IMR-90 (cell line): Measurements from ENCODE around the gene TMA16. TPM values are rescaled to one million over a fixed set of nuclear protein-coding genes. Genes with fewer than 3 reads are reported as not detected.

Experiments
- ATAC-seq: fragments of 200-7000 bp; cut with Tn5 transposase; 2 replicates; pipeline ENCODE4 v1.9.1; 2020; ENCODE audit warnings: low read depth, mild to moderate bottlenecking, moderate library complexity
- BruUV-seq: library from RNA; stranded (reverse); fragments of 400-500 nt; replicated peaks from 2 replicates; lab custom pipeline; 2021; lab: Mats Ljungman, UMichigan
- CTCF ChIA-PET: fragments of 300-600 bp; formaldehyde crosslinking; extraction: SDS; loops from one replicate; lab custom pipeline; 2021; ENCODE audit warnings: antibody characterized with exemption; lab: Yijun Ruan, JAX
- POLR2A ChIA-PET: fragments of 300-600 bp; sonication (Branson Sonifier 250); formaldehyde crosslinking; loops from one replicate; lab custom pipeline; 2022; ENCODE audit warnings: antibody characterized with exemption; ENCODE audit not compliant: unreplicated experiment; lab: Charles Lee
- DNase-seq: peaks from one replicate; pipeline ENCODE4 v3.0.0; 2013
- H2AFZ ChIP-seq: replicated peaks from 2 replicates; pipeline ENCODE3; 2013; ENCODE audit warnings: low read length, mild to moderate bottlenecking; ENCODE audit not compliant: poor library complexity
- H2AK5ac ChIP-seq: 2 replicates; pipeline ENCODE4 v1.6.1; 2013; ENCODE audit warnings: low read depth, low read length, inconsistent platforms
- H2AK9ac ChIP-seq: replicated peaks from 2 replicates; pipeline ENCODE3; 2013; ENCODE audit warnings: mild to moderate bottlenecking, low read depth, low read length, moderate library complexity; ENCODE audit not compliant: poor library complexity
- H2BK120ac ChIP-seq: 2 replicates; pipeline ENCODE4 v1.6.1; 2013; ENCODE audit warnings: low read depth, low read length, inconsistent platforms
- H2BK15ac ChIP-seq: 3 replicates; pipeline ENCODE4 v1.6.1; 2013; ENCODE audit warnings: low read depth, low read length, inconsistent platforms
- H2BK20ac ChIP-seq: 2 replicates; pipeline ENCODE4 v1.6.1; 2013; ENCODE audit warnings: low read depth, mild to moderate bottlenecking, inconsistent platforms, low read length, moderate library complexity
- H2BK5ac ChIP-seq: 2 replicates; pipeline ENCODE4 v1.6.1; 2013; ENCODE audit warnings: mild to moderate bottlenecking, low read depth, low read length, inconsistent platforms; ENCODE audit not compliant: poor library complexity, severe bottlenecking
- H3K14ac ChIP-seq: replicated peaks from 2 replicates; pipeline ENCODE4 v1.6.1; 2013; ENCODE audit warnings: low read depth, low read length, inconsistent platforms
- H3K18ac ChIP-seq: 2 replicates; pipeline ENCODE4 v1.6.1; 2013; ENCODE audit warnings: low read depth, low read length, control low read depth
- H3K23ac ChIP-seq: 2 replicates; pipeline ENCODE4 v1.6.1; 2013; ENCODE audit warnings: low read depth, low read length, inconsistent platforms
- H3K27ac ChIP-seq: 2 replicates; pipeline ENCODE4 v1.5.1; 2013; ENCODE audit warnings: mild to moderate bottlenecking, control low read depth, low read length; ENCODE audit not compliant: insufficient read depth
- H3K27me3 ChIP-seq: 2 replicates; pipeline ENCODE4 v1.6.1; 2013; ENCODE audit warnings: low read length; ENCODE audit not compliant: control insufficient read depth, insufficient read depth
- H3K36me3 ChIP-seq: 2 replicates; pipeline ENCODE4 v1.6.1; 2013; ENCODE audit warnings: low read length, mixed read lengths; ENCODE audit not compliant: control insufficient read depth, insufficient read depth
- H3K4ac ChIP-seq: 2 replicates; pipeline ENCODE4 v1.6.1; 2013; ENCODE audit warnings: low read depth, low read length, inconsistent platforms
- H3K4me1 ChIP-seq: 2 replicates; pipeline ENCODE4 v1.6.1; 2013; ENCODE audit warnings: low read length, mixed read lengths; ENCODE audit not compliant: control insufficient read depth, insufficient read depth
- H3K4me2 ChIP-seq: 2 replicates; pipeline ENCODE4 v1.6.1; 2013; ENCODE audit warnings: low read depth, mild to moderate bottlenecking, control low read depth, low read length, moderate library complexity
- H3K4me3 ChIP-seq: 2 replicates; pipeline ENCODE4 v1.5.1; 2013; ENCODE audit warnings: low read depth, mild to moderate bottlenecking, control low read depth, low read length, moderate library complexity; ENCODE audit not compliant: insufficient read depth
- H3K56ac ChIP-seq: 2 replicates; pipeline ENCODE4 v1.6.1; 2013; ENCODE audit warnings: low read length, inconsistent platforms; ENCODE audit not compliant: insufficient read depth; ENCODE audit errors: extremely low read depth
- H3K79me1 ChIP-seq, 2 experiments: 2 replicates each; pipeline ENCODE4 v1.6.1; 2013; ENCODE audit warnings: low read length in 2 of 2, inconsistent platforms in 1 of 2, low read depth in 1 of 2
- H3K9ac ChIP-seq: 2 replicates; pipeline ENCODE4 v1.6.1; 2013; ENCODE audit warnings: low read depth, low read length, control low read depth
- H3K9me1 ChIP-seq: 2 replicates; pipeline ENCODE4 v1.6.1; 2013; ENCODE audit warnings: low read length, inconsistent platforms; ENCODE audit not compliant: insufficient read depth
- H3K9me3 ChIP-seq: 2 replicates; pipeline ENCODE4 v1.6.1; 2013; ENCODE audit warnings: low read length; ENCODE audit not compliant: control insufficient read depth, insufficient read depth
- H4K20me1 ChIP-seq: 2 replicates; pipeline ENCODE4 v1.6.1; 2013; ENCODE audit warnings: low read length, inconsistent platforms; ENCODE audit not compliant: insufficient read depth
- H4K5ac ChIP-seq: 2 replicates; pipeline ENCODE4 v1.6.1; 2013; ENCODE audit warnings: mild to moderate bottlenecking, low read depth, low read length, control low read depth
- H4K8ac ChIP-seq, 2 experiments: 2 replicates each; pipeline ENCODE4 v1.6.1; 2013; ENCODE audit warnings: low read depth in 2 of 2, low read length in 2 of 2, control low read depth in 1 of 2, inconsistent platforms in 1 of 2
- H4K91ac ChIP-seq: 2 replicates; pipeline ENCODE4 v1.6.1; 2013; ENCODE audit warnings: low read depth, low read length, inconsistent platforms; ENCODE audit not compliant: insufficient read depth
- CHD1 ChIP-seq: IDR thresholded peaks from 2 replicates; pipeline ENCODE4 v1.6.1; 2012; ENCODE audit warnings: low read depth, low read length, improper control_type of control experiment
- CTCF ChIP-seq: conservative IDR thresholded peaks from 2 replicates; pipeline ENCODE4 v1.5.1; 2012; ENCODE audit warnings: mild to moderate bottlenecking, low read depth, low read length, improper control_type of control experiment
- FOS ChIP-seq: fragments of 150-350 bp; IDR thresholded peaks from 2 replicates; pipeline ENCODE4 v1.6.1; 2016; ENCODE audit warnings: low read depth, low read length
- RAD21 ChIP-seq: IDR thresholded peaks from 2 replicates; pipeline ENCODE4 v1.6.1; 2012; ENCODE audit warnings: low read length, improper control_type of control experiment
- SMC3 ChIP-seq: fragments of 150-350 bp; IDR thresholded peaks from 2 replicates; pipeline ENCODE4 v1.6.1; 2016; ENCODE audit warnings: low read depth, mild to moderate bottlenecking, antibody characterized with exemption, low read length, moderate library complexity
- WGBS, 2 experiments: methylation state at CpG; one replicate each; pipeline versions ENCODE4 v1.1.5 to v1.1.7; 2013; ENCODE audit warnings: missing lambda C conversion rate in 2 of 2; ENCODE audit not compliant: insufficient read length in 1 of 2; ENCODE audit errors: extremely low coverage in 2 of 2; 5-methylcytosine and 5-hydroxymethylcytosine counted together
- dilution Hi-C: fragments of 300-500 bp; cut with HindIII; formaldehyde crosslinking; loops from one replicate; pipeline ENCODE4 v1.14.3; 2018; ENCODE audit warnings: low sequenced_read_pairs; ENCODE audit not compliant: unreplicated experiment
- in situ Hi-C: fragments of 300-500 bp; cut with MboI; formaldehyde crosslinking; loops from 3 replicates; pipeline ENCODE4 v1.14.3; 2019; ENCODE audit warnings: low sequenced_read_pairs, inconsistent platforms, mixed read lengths
- intact Hi-C: fragments of 100-400 bp; cut with micrococcal nuclease; formaldehyde crosslinking; loops from 2 replicates; pipeline ENCODE4 v1.10.0; 2022
- polyA plus RNA-seq, 3 experiments: library from polyadenylated mRNA; depleted of rRNA; stranded (reverse); fragments of >200 nt; gene quantifications; 2 replicates each; pipeline ENCODE4 v1.2.3, GENCODE V29; 2012; ENCODE audit warnings: low replicate concordance in 1 of 3
- total RNA-seq: library from RNA; depleted of rRNA; stranded (reverse); fragments of >200 nt; gene quantifications from 2 replicates; pipeline ENCODE4 v1.2.3, GENCODE V29; 2012

The TMA16 gene
- total and polyA plus RNA-seq, 2 of the 4 experiments (the other 2 are of a cell fraction), result 9.3 to 19.8 TPM

DNA sequence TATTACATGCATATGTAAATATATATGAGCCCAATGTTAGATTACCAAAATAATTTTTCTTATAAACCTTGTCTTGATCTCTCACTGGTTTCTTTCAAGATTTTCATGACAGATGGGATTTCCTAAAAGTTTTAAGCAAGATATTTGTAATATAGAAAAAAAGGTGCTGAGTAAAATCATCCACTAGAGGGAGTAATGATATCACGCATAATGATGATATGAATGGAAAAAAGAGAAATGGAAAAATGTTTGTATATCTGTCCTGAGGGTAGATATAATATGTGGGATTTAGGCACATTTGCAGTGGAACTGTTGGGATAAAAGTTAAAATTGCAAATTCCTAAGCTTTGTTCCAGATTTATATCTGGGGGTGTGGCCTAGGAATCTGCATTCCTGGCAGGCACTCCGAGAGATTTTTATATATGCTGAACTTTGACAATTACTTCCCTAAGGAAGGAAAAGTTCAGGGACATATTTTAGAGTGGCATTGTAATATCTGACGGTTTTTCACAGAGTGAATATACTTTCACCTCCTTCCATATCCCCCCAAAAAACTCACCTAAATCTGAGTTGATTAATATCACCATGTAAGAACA is 60.5 kb downstream of the TMA16 start:
- H2AK9ac ChIP-seq, result no peak overlapping the region
- no peak overlapping the region for H2BK15ac ChIP-seq
- no peak overlapping the region for H3K4me3 ChIP-seq
- no peak overlapping the region for H2BK120ac ChIP-seq
- no peak overlapping the region for H3K23ac ChIP-seq
- H2AFZ ChIP-seq, result no peak overlapping the region
- in situ Hi-C loops (loop anchor here (5.0 to 10.0 kb wide), 2 partner anchors 202 to 1180 kb away; no protein-coding TSS in a partner anchor), intact Hi-C loops (loop anchor here (1.0 to 5.0 kb wide), 3 partner anchors 126 to 1542 kb away; no protein-coding TSS in a partner anchor), dilution Hi-C loops (no loop called here)
- TF ChIP-seq FOS (no peak), CHD1 (no peak), SMC3 (peak; percentile 70), CTCF (peak; percentile 74), RAD21 (peak; percentile 77)
- no peaks in the 10 kb centered on the region for H3K4me1 ChIP-seq
- no CpG with 5 or more reads among the region's 3 CpGs for WGBS, 2 experiments
- no peak overlapping the region for H3K56ac ChIP-seq
- CTCF ChIA-PET, result interaction anchor here (0.7 to 1.8 kb wide), 2 partner anchors 9 to 12 kb away, joined by 4 to 6 read pairs; no protein-coding TSS in a partner anchor
- H3K36me3 ChIP-seq, result no peaks in the 10 kb centered on the region
- no peak overlapping the region for H2BK20ac ChIP-seq
- no peaks in the 10 kb centered on the region for H3K9me3 ChIP-seq
- DNase-seq (peak; percentile 32), ATAC-seq (peak; percentile 42; the same call in 1 of the 2 replicates)
- H2BK5ac ChIP-seq, result no peak overlapping the region
- H4K8ac ChIP-seq, result no peak overlapping the region
- peaks cover 2% of the 10 kb centered on the region; the same call in 1 of the 2 replicates for H3K27me3 ChIP-seq
- no peaks in the 10 kb centered on the region for H3K9me1 ChIP-seq
- H4K20me1 ChIP-seq, result no peaks in the 10 kb centered on the region
- no peak overlapping the region for H3K4me2 ChIP-seq
- no peak overlapping the region for H3K9ac ChIP-seq
- H3K27ac ChIP-seq, result no peak overlapping the region
- H2AK5ac ChIP-seq, result no peak overlapping the region
- no peak overlapping the region for H3K14ac ChIP-seq
- no peak overlapping the region for H3K4ac ChIP-seq
- H3K18ac ChIP-seq, result no peak overlapping the region
- H4K91ac ChIP-seq, result no peak overlapping the region
- H3K79me1 ChIP-seq, result no peaks in the 10 kb centered on the region
- no TSS peak for BruUV-seq
- no peak overlapping the region for H4K5ac ChIP-seq
- POLR2A ChIA-PET, result no interaction called here
